Sigmoid colon (tissue), 7 donors: ENCODE data around the gene GPS2. TPM values are rescaled to one million over a fixed set of nuclear protein-coding genes. Genes with fewer than 3 reads are reported as not detected.

Source experiments
- DNase-seq: peaks from one replicate; pipeline ENCODE4 v3.0.0-alpha.2; 2019
- H3K27ac ChIP-seq, 4 donors: fragments of 200-600 bp; sonication (generic); one replicate each; pipeline ENCODE4 v1.5.1; 2016 to 2019; ENCODE audit warnings: mild to moderate bottlenecking in 1 of 4
- H3K27me3 ChIP-seq, 3 donors: fragments of 200-600 bp; sonication (generic); one replicate each; pipeline ENCODE4 v1.5.1; 2019; ENCODE audit warnings: mild to moderate bottlenecking in 1 of 3
- H3K36me3 ChIP-seq, 4 donors: fragments of 200-600 bp; sonication (generic); one replicate each; pipeline ENCODE4 v1.5.1; 2016 to 2019
- H3K4me1 ChIP-seq, 4 donors: fragments of 200-600 bp; sonication (generic); one replicate each; pipeline ENCODE4 v1.5.1; 2017 to 2019
- H3K4me3 ChIP-seq, 4 donors: fragments of 200-600 bp; sonication (generic); one replicate each; pipeline ENCODE4 v1.5.1; 2017 to 2019; ENCODE audit warnings: mild to moderate bottlenecking in 2 of 4, moderate library complexity in 1 of 4
- H3K9me3 ChIP-seq, 4 donors: fragments of 200-600 bp in 3 of 4; sonication (generic) in 3 of 4; one replicate each; pipeline versions ENCODE4 v1.5.1 to v1.6.1; 2013 to 2019
- EP300 ChIP-seq, 4 donors: sonication (generic); formaldehyde crosslinking; IDR thresholded peaks; one replicate each; pipeline ENCODE4 v1.6.1; 2017; ENCODE audit warnings: antibody characterized with exemption in 4 of 4
- POLR2A ChIP-seq, 2 donors: fragments of 450-650 bp; IDR thresholded peaks; one replicate each; pipeline ENCODE4 v1.6.1; 2016; ENCODE audit warnings: antibody characterized with exemption in 2 of 2, mild to moderate bottlenecking in 2 of 2, moderate library complexity in 2 of 2
- POLR2AphosphoS5 ChIP-seq, 4 donors: sonication (generic); formaldehyde crosslinking; IDR thresholded peaks; one replicate each; pipeline ENCODE4 v1.6.1; 2017; ENCODE audit warnings: antibody characterized with exemption in 4 of 4
- WGBS, 2 donors: extraction: QIAGEN DNeasy Blood & Tissue Kit; methylation state at CpG; one replicate each; pipeline ENCODE4 v1.1.7; 2013; 5-methylcytosine and 5-hydroxymethylcytosine counted together
- intact Hi-C: fragments of 100-400 bp; cut with DNase I; formaldehyde crosslinking; loops from one replicate; pipeline ENCODE4 v1.15.1; 2023
- polyA plus RNA-seq, 3 donors: library from polyadenylated mRNA; stranded (reverse); fragments of 200-250 nt; gene quantifications; one replicate each; pipeline ENCODE4 v1.2.3, GENCODE V29; 2013
- total RNA-seq, 4 donors: library from RNA; depleted of rRNA; stranded (reverse); fragments of >200 nt; gene quantifications; one replicate each; pipeline ENCODE4 v1.1.0, GENCODE V29; 2016
- TF ChIP-seq, protein P1 (sequence below), 4 experiments: fragments of 450-650 bp in 3 of 4; fragments of 200-600 bp in 1 of 4; IDR thresholded peaks; one replicate each; pipeline ENCODE4 v1.5.1; 2016 to 2019; ENCODE audit warnings: antibody characterized with exemption in 4 of 4, mild to moderate bottlenecking in 3 of 4, moderate library complexity in 2 of 4
- donor health status: healthy with polysubstance abuse.
- donor health status: Bipolar disorder and iron deficiency.
- donor health status: healthy.

GPS2 gene
- total and polyA plus RNA-seq, 7 donors, result 67.9 to 114 (median 84.2) TPM

DNA sequence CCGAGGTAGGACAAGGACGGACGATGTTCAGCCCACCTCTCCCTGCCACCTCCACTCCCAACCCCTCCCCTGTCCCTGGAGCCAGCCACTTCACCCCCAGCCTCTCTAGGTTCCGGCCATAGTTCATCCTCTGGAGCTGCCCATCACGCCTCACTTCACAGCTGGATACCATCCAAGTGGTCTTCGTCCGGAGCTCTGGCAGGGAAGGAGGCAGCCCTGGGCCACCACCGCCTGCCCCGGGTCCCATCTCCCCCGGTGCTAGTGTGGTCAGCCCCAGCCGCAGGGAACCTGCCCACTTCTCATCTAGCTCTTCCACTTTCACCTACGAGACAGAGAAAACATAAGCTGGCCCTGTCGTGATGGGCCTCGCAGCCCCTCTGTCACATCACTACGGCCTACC lies 6.3 kb upstream of the GPS2 start:
- no peaks in the 10 kb centered on the region for H3K9me3 ChIP-seq
- no peaks in the 10 kb centered on the region for H3K4me1 ChIP-seq
- H3K36me3 ChIP-seq, result peaks cover 49 to 98% (median 72%) of the 10 kb centered on the region in 4 donors
- H3K4me3 ChIP-seq, result no peak overlapping the region
- WGBS, 2 donors, result 95% methylated on average over 15 of the region's 15 CpGs
- TF ChIP-seq EP300 (IDR thresholded peaks at IDR 0.05), result no peak
- TF ChIP-seq, protein P1, sequence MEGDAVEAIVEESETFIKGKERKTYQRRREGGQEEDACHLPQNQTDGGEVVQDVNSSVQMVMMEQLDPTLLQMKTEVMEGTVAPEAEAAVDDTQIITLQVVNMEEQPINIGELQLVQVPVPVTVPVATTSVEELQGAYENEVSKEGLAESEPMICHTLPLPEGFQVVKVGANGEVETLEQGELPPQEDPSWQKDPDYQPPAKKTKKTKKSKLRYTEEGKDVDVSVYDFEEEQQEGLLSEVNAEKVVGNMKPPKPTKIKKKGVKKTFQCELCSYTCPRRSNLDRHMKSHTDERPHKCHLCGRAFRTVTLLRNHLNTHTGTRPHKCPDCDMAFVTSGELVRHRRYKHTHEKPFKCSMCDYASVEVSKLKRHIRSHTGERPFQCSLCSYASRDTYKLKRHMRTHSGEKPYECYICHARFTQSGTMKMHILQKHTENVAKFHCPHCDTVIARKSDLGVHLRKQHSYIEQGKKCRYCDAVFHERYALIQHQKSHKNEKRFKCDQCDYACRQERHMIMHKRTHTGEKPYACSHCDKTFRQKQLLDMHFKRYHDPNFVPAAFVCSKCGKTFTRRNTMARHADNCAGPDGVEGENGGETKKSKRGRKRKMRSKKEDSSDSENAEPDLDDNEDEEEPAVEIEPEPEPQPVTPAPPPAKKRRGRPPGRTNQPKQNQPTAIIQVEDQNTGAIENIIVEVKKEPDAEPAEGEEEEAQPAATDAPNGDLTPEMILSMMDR (IDR thresholded peaks at IDR 0.05), result no peak
- no peak for TF ChIP-seq POLR2AphosphoS5 (IDR thresholded peaks at IDR 0.05)
- no peak for TF ChIP-seq POLR2A (IDR thresholded peaks at IDR 0.05)
- no peak overlapping the region for H3K27ac ChIP-seq
- intact Hi-C loops, result no loop called here
- no peak for DNase-seq
- no peaks in the 10 kb centered on the region for H3K27me3 ChIP-seq

DNA sequence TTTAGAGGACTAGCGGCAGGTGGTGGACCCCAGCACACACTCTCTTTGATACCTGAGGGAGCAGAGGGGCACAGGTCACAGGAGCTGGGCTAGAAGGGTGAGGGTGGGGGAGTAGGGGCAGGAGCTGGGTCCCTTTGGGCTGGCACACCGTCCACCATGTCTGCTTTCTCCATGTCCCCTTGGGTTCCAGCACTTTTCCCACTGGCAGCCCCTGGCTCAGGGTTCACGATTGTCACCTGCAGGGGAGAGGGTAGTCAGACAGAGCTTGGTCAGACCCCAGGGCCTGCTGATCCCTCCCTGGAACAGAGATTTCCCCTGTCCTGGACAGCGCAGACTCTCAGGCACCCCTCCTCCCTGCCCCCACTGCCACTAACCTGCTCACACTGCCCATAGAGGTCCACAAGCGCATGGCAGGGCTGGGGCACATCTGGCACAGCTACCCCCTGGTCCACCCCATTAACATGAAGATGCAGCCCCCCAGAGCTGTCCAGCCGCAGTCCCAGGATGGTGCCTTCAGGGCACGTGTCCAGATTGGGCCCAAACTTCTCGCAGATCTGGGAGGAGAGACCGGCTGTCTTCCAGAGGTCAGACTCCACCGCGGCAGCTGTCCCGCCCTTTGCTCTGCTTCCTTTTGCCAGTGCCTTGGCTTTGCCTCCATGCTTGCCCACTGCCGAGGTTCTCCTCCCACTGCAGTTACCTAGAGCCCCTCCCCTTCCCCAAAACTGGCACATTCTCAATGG lies 3.1 kb upstream of the GPS2 start:
- no peaks in the 10 kb centered on the region for H3K27me3 ChIP-seq
- 76 to 90% methylated on average over 13 of the region's 13 CpGs for WGBS, 2 donors
- H3K9me3 ChIP-seq, result no peaks in the 10 kb centered on the region
- intact Hi-C loops, result loop anchor here (10.0 kb wide), 1 partner anchor 817 kb away; no protein-coding TSS in a partner anchor
- TF ChIP-seq POLR2A (IDR thresholded peaks at IDR 0.05), result no peak
- peak; percentile 63 for DNase-seq
- peaks cover 0 to 25% (median 21%) of the 10 kb centered on the region in 4 donors for H3K4me1 ChIP-seq
- no peak overlapping the region for H3K4me3 ChIP-seq
- H3K27ac ChIP-seq, result no peak overlapping the region
- peaks cover 53 to 77% (median 67%) of the 10 kb centered on the region in 4 donors for H3K36me3 ChIP-seq

DNA sequence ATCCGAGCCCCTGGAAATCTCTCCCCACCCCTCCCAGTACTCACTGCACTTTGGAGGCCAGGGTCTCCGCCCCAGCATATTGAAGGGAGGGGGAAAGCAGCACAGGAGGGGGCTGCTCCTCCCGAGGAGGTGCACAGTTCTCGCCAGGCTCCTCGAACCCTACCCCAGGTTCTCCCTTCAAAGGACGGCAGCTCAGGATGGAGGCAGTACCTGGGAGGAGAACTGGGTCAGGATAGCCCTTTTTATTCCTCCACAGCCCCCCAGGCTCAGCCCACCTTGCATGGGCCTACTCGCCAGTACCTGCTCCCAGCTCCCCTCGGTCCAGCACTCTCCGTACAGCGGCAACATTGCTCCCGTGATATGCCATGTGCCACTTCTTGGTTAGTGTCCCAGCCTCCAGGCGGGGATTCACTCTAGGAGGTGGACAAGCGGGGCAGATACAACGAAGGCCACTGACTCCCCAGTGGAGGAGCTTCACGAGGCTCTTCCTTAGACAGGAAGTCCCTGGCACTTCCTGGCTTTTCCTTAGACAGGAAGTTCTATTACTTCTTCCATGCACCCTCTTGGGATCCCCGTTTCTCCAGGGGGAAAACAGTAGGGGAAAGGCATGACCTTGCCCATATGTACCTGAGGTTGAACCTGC lies 2.1 kb upstream of the GPS2 start:
- no peak for DNase-seq
- TF ChIP-seq POLR2A (IDR thresholded peaks at IDR 0.05), result no peak
- TF ChIP-seq EP300 (IDR thresholded peaks at IDR 0.05), result no peak
- no peak for TF ChIP-seq POLR2AphosphoS5 (IDR thresholded peaks at IDR 0.05)
- TF ChIP-seq, protein P1 (IDR thresholded peaks at IDR 0.05), result no peak
- H3K4me3 ChIP-seq, result no peak overlapping the region
- 89 to 91% methylated on average over 16 of the region's 16 CpGs for WGBS, 2 donors
- H3K27ac ChIP-seq, result no peak overlapping the region
- H3K27me3 ChIP-seq, result no peaks in the 10 kb centered on the region
- H3K36me3 ChIP-seq, result peaks cover 53 to 77% (median 67%) of the 10 kb centered on the region in 4 donors
- intact Hi-C loops, result loop anchor here (10.0 kb wide), 1 partner anchor 818 kb away; no protein-coding TSS in a partner anchor
- peaks cover 0 to 31% (median 30%) of the 10 kb centered on the region in 4 donors for H3K4me1 ChIP-seq
- H3K9me3 ChIP-seq, result no peaks in the 10 kb centered on the region

DNA sequence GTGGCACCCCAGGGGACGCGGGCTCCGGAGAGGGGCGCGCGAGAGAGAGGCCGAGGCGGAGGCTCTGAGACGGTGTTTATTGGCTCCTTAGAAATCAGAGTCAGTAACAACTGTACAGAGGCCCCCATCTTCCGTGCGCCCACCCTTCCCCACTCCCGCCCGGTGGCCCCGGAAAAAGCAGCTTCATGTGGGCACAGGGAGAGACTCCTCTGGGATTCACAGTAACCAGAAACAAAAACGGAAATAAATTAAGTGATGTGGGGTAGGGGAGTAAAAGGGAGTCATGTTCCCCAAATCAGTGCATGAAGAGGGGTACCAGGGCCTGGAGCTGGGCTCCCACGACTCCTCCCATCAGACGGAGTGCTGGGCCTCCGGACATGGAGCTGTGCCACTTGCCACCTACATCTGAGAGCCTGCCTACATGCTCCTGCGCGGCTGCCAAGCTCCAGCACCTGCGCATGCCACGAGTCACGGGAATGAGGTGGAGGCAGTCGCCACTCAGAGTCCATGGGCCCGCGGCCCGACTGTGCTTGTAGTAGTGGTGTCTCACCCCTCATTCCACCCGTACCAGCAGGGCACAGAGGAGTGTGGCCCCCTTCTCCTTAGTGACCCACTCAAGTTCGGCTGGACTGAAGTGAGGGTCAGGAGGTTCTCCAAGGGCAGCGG lies 543 bp upstream of the GPS2 start:
- peak overlapping the region; percentile 80 to 89 (median 86) for H3K4me3 ChIP-seq
- intact Hi-C loops, result loop anchor here (1.0 to 10.0 kb wide), 2 partner anchors 14 to 819 kb away; partner anchors contain the start of gene NEURL4
- H3K27me3 ChIP-seq, result no peaks in the 10 kb centered on the region
- 26 to 40% methylated on average over 30 of the region's 30 CpGs for WGBS, 2 donors
- peaks cover 0 to 38% (median 30%) of the 10 kb centered on the region in 4 donors for H3K4me1 ChIP-seq
- H3K9me3 ChIP-seq, result no peaks in the 10 kb centered on the region
- H3K27ac ChIP-seq, result peak overlapping the region; percentile 94 to 99 (median 96)
- TF ChIP-seq POLR2AphosphoS5 (IDR thresholded peaks at IDR 0.05) (no peak), EP300 (IDR thresholded peaks at IDR 0.05) (no peak), POLR2A (IDR thresholded peaks at IDR 0.05) (no peak)
- TF ChIP-seq, protein P1 (IDR thresholded peaks at IDR 0.05), result no peak
- peak; percentile 73 for DNase-seq
- peaks cover 49 to 77% (median 64%) of the 10 kb centered on the region in 4 donors for H3K36me3 ChIP-seq
